ENCODE data around the gene SIVA1. TPM values are rescaled to one million over a fixed set of nuclear protein-coding genes. Genes with fewer than 3 reads are reported as not detected.

Gene SIVA1
- total and polyA plus RNA-seq, 4 donors: 67.4 to 115 (median 99.6) TPM

DNA sequence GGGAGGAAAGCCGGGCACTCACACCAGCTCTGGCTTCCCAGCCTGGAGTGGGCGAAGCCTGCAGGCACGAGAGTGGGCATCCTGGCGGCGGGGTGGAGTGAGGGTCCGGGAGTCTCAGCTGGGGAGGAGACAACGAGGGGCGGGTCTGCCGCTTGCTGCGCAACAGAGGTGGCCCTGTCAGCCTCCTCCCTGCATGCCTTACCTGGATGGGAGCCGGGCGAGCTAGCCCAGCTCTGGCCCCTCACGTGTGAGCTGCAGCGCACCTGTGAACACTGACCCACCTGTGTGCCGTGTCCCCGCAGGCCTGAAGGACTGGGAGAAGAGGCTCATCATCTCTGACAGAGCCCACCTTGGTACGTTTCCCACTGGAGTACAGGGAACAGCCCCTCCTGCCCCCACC, 13.9 kb upstream of the SIVA1 start:
- no peak for TF ChIP-seq SP1 (IDR thresholded peaks at IDR 0.05)
- no peak for TF ChIP-seq GABPA (IDR thresholded peaks at IDR 0.05 in 1 of 2, conservative IDR thresholded peaks at IDR 0.05 in 1 of 2)
- TF ChIP-seq NR2F2 (IDR thresholded peaks at IDR 0.05): no peak
- TF ChIP-seq, protein P1, sequence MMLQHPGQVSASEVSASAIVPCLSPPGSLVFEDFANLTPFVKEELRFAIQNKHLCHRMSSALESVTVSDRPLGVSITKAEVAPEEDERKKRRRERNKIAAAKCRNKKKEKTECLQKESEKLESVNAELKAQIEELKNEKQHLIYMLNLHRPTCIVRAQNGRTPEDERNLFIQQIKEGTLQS (IDR thresholded peaks at IDR 0.05): no peak
- Histone ChIP-seq H3K4me1 (ENCODE audit: control insufficient read depth in 4 of 4, insufficient read depth in 4 of 4, low read length in 3 of 4) (peaks cover 17 to 35% (median 27%) of the 10 kb centered on the region in 4 donors), H3K36me3 (ENCODE audit: control insufficient read depth in 4 of 4, insufficient read depth in 3 of 4, low read depth in 1 of 4, low read length in 3 of 4) (peaks cover 0 to 31% (median 20%) of the 10 kb centered on the region in 4 donors), H3K27ac (ENCODE audit: low read depth in 1 of 2, low read length in 2 of 2) (no peak overlapping the region), H3K9me3 (ENCODE audit: control insufficient read depth in 4 of 4, low read length in 3 of 4) (no peaks in the 10 kb centered on the region), H3K27me3 (ENCODE audit: control insufficient read depth in 4 of 4, insufficient read depth in 4 of 4, low read length in 3 of 4) (no peaks in the 10 kb centered on the region), H3K4me3 (ENCODE audit: low read depth in 1 of 3, low read length in 3 of 3) (no peak overlapping the region), H3K9ac (ENCODE audit: low read depth in 1 of 2, low read length in 2 of 2) (no peak overlapping the region)
- 96% methylated on average over 17 of the region's 17 CpGs for WGBS
- DNase-seq (ENCODE audit: low spot score): no peak

DNA sequence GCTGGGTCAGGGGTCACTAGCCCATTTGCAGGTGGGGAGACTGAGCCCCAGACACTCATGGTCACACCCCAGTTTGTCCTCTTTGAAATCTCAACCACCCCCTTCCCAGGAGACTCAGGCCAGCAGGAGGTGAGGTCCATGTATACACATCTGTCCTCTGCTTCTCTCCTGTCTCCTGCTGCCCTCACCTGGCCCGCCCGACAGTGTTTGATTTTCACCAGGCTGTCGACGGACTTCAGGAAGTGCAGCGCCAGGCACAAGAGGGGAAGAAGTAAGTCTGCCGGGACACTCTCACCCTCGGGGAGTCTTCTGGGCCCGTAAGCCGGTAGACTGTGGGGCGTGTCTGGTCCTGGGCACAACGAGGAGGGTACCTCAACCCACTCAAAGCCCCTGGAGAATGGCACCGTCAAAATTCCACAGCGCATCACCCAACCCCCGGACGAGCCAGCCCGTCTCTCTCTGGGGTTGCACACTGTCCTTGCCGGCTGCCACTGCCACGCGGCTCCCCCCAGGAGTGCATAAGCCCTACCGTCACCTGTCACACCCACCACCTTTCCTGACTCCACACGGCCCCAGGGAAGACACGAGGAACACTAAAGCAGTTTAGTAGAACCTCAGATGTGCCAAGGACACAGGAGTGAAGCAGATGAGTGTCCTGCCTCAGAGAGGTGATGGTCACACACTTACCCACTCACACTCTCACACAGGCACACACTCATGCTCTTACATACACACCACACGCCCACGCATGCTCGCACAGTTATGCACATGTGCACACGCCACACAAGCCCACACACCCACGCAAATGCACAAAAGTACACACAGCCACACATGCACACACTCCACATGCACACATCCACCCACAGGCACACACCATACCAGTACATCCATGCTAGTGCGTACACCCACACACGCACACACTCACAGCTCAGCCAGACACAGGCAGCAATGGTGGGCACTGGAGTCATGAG, 13.1 kb upstream of the SIVA1 start:
- no peak for DNase-seq (ENCODE audit: low spot score)
- Histone ChIP-seq H3K9me3 (ENCODE audit: control insufficient read depth in 4 of 4, low read length in 3 of 4) (no peaks in the 10 kb centered on the region), H3K9ac (ENCODE audit: low read depth in 1 of 2, low read length in 2 of 2) (no peak overlapping the region), H3K36me3 (ENCODE audit: control insufficient read depth in 4 of 4, insufficient read depth in 3 of 4, low read depth in 1 of 4, low read length in 3 of 4) (peaks cover 0 to 35% (median 20%) of the 10 kb centered on the region in 4 donors), H3K27ac (ENCODE audit: low read depth in 1 of 2, low read length in 2 of 2) (no peak overlapping the region), H3K27me3 (ENCODE audit: control insufficient read depth in 4 of 4, insufficient read depth in 4 of 4, low read length in 3 of 4) (no peaks in the 10 kb centered on the region), H3K4me1 (ENCODE audit: control insufficient read depth in 4 of 4, insufficient read depth in 4 of 4, low read length in 3 of 4) (peaks cover 10 to 27% (median 21%) of the 10 kb centered on the region in 4 donors), H3K4me3 (ENCODE audit: low read depth in 1 of 3, low read length in 3 of 3) (no peak overlapping the region)
- WGBS: 89% methylated on average over 29 of the region's 29 CpGs
- no peak for TF ChIP-seq YY1 (IDR thresholded peaks at IDR 0.05)
- no peak for TF ChIP-seq RAD21 (IDR thresholded peaks at IDR 0.05)
- no peak for TF ChIP-seq RXRA (IDR thresholded peaks at IDR 0.05)
- no peak for TF ChIP-seq HNF4A (conservative IDR thresholded peaks at IDR 0.05)
- TF ChIP-seq, protein P2, sequence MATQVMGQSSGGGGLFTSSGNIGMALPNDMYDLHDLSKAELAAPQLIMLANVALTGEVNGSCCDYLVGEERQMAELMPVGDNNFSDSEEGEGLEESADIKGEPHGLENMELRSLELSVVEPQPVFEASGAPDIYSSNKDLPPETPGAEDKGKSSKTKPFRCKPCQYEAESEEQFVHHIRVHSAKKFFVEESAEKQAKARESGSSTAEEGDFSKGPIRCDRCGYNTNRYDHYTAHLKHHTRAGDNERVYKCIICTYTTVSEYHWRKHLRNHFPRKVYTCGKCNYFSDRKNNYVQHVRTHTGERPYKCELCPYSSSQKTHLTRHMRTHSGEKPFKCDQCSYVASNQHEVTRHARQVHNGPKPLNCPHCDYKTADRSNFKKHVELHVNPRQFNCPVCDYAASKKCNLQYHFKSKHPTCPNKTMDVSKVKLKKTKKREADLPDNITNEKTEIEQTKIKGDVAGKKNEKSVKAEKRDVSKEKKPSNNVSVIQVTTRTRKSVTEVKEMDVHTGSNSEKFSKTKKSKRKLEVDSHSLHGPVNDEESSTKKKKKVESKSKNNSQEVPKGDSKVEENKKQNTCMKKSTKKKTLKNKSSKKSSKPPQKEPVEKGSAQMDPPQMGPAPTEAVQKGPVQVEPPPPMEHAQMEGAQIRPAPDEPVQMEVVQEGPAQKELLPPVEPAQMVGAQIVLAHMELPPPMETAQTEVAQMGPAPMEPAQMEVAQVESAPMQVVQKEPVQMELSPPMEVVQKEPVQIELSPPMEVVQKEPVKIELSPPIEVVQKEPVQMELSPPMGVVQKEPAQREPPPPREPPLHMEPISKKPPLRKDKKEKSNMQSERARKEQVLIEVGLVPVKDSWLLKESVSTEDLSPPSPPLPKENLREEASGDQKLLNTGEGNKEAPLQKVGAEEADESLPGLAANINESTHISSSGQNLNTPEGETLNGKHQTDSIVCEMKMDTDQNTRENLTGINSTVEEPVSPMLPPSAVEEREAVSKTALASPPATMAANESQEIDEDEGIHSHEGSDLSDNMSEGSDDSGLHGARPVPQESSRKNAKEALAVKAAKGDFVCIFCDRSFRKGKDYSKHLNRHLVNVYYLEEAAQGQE (IDR thresholded peaks at IDR 0.05): no peak

DNA sequence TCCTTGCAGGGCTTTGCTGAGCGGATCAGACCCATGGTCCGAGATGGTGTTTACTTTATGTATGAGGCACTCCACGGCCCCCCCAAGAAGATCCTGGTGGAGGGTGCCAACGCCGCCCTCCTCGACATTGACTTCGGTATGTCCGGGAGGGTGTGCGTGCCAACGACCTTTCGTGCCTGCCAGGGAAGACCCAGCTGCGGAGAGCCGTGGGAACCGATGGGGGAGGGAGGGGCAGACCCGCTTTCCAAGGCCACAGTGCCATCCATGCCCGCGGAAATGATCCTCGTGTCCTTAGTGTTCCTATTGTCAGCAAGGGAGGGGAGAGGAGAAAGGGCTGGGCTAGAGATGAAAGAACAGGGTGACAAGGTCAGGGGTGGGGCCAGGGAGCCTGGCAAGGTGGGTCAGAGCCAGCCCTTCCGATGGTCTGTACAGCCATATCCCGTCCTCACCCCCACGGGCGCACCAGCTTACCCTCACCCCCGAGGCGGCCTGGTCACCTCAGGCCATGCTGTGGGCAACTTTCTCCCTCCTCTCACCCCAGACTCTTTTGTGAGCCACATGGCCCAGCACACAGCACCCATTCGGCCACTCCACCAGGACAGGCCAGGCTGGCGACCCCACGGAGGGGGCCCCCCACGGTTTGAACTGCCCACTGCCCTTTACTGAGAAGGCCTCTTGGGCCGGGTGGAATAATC, 11.7 kb upstream of the SIVA1 start:
- Histone ChIP-seq H3K9ac (ENCODE audit: low read depth in 1 of 2, low read length in 2 of 2) (no peak overlapping the region), H3K36me3 (ENCODE audit: control insufficient read depth in 4 of 4, insufficient read depth in 3 of 4, low read depth in 1 of 4, low read length in 3 of 4) (peaks cover 0 to 42% (median 20%) of the 10 kb centered on the region in 4 donors), H3K4me1 (ENCODE audit: control insufficient read depth in 4 of 4, insufficient read depth in 4 of 4, low read length in 3 of 4) (peaks cover 10 to 24% (median 15%) of the 10 kb centered on the region in 4 donors), H3K27me3 (ENCODE audit: control insufficient read depth in 4 of 4, insufficient read depth in 4 of 4, low read length in 3 of 4) (no peaks in the 10 kb centered on the region), H3K27ac (ENCODE audit: low read depth in 1 of 2, low read length in 2 of 2) (no peak overlapping the region), H3K9me3 (ENCODE audit: control insufficient read depth in 4 of 4, low read length in 3 of 4) (no peaks in the 10 kb centered on the region), H3K4me3 (ENCODE audit: low read depth in 1 of 3, low read length in 3 of 3) (no peak overlapping the region)
- DNase-seq (ENCODE audit: low spot score): no peak
- 92% methylated on average over 29 of the region's 29 CpGs for WGBS
- TF ChIP-seq FOXA1 (IDR thresholded peaks at IDR 0.05): no peak
- TF ChIP-seq, protein P3, sequence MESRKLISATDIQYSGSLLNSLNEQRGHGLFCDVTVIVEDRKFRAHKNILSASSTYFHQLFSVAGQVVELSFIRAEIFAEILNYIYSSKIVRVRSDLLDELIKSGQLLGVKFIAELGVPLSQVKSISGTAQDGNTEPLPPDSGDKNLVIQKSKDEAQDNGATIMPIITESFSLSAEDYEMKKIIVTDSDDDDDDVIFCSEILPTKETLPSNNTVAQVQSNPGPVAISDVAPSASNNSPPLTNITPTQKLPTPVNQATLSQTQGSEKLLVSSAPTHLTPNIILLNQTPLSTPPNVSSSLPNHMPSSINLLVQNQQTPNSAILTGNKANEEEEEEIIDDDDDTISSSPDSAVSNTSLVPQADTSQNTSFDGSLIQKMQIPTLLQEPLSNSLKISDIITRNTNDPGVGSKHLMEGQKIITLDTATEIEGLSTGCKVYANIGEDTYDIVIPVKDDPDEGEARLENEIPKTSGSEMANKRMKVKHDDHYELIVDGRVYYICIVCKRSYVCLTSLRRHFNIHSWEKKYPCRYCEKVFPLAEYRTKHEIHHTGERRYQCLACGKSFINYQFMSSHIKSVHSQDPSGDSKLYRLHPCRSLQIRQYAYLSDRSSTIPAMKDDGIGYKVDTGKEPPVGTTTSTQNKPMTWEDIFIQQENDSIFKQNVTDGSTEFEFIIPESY (IDR thresholded peaks at IDR 0.05): no peak
- TF ChIP-seq TAF1 (conservative IDR thresholded peaks at IDR 0.05): no peak
- TF ChIP-seq FOXA2 (IDR thresholded peaks at IDR 0.05): no peak
- TF ChIP-seq RXRA (IDR thresholded peaks at IDR 0.05): no peak
- TF ChIP-seq, protein P2 (IDR thresholded peaks at IDR 0.05): no peak
- TF ChIP-seq, protein P4, sequence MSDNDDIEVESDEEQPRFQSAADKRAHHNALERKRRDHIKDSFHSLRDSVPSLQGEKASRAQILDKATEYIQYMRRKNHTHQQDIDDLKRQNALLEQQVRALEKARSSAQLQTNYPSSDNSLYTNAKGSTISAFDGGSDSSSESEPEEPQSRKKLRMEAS (IDR thresholded peaks at IDR 0.05): no peak
- TF ChIP-seq YY1 (IDR thresholded peaks at IDR 0.05): no peak
- no peak for TF ChIP-seq GABPA (IDR thresholded peaks at IDR 0.05 in 1 of 2, conservative IDR thresholded peaks at IDR 0.05 in 1 of 2)
- no peak for TF ChIP-seq HNF4A (conservative IDR thresholded peaks at IDR 0.05)
- TF ChIP-seq JUND (IDR thresholded peaks at IDR 0.05): no peak
- no peak for TF ChIP-seq RAD21 (IDR thresholded peaks at IDR 0.05)
- no peak for TF ChIP-seq NR2F2 (IDR thresholded peaks at IDR 0.05)
